ENCODE data around the gene CCDC102A.

CCDC102A gene

DNA sequence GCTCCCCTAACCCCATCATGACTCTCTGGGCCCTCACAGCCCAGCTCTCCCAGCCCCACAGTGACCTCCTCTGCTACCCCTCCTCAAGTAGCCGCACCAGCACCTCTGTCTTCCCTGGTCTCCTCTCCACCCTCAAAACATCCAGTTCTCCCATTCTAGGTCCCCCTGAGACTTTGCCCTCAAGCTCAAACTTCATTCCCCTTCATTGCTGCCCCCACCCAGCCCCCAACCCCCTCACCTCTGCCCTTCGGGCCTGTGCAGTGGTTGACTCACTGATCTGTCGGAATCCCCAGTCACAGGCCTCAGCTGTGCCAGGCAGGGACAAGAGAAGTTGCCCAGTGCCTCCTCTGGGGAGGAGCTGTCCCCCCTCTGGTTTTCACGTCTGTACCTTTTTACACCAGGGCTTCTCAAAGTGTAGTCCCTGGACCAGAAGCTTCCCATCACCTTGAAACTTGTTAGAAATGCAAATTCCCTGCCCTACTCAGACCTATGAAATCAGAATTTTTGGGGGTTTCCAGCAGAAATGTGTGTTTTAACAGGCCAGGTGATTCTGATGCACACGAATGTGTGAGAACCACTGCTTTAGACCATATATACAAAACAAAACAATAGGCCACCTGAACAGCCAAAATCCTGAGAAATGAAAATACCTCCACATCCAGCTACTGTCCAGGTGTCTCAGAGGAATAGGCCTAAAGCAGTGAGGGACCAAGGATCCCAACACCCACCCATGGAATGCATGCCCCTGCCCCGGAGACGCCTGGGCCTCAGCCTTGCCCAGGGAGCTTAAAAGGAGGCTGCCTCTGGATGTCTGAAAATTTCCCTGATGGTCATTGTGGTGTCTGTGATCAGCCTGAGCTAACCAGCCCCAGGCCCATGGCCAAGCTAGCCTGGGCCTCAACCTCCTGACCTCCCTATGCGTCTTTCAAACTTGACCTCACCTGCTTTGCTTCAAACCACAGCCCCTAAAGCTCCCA, 49.2 kb downstream of the CCDC102A start:
- TF ChIP-seq, protein P1, sequence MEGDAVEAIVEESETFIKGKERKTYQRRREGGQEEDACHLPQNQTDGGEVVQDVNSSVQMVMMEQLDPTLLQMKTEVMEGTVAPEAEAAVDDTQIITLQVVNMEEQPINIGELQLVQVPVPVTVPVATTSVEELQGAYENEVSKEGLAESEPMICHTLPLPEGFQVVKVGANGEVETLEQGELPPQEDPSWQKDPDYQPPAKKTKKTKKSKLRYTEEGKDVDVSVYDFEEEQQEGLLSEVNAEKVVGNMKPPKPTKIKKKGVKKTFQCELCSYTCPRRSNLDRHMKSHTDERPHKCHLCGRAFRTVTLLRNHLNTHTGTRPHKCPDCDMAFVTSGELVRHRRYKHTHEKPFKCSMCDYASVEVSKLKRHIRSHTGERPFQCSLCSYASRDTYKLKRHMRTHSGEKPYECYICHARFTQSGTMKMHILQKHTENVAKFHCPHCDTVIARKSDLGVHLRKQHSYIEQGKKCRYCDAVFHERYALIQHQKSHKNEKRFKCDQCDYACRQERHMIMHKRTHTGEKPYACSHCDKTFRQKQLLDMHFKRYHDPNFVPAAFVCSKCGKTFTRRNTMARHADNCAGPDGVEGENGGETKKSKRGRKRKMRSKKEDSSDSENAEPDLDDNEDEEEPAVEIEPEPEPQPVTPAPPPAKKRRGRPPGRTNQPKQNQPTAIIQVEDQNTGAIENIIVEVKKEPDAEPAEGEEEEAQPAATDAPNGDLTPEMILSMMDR (IDR thresholded peaks at IDR 0.05; ENCODE audit: insufficient read depth, low read depth, low read length, missing control alignments) = no peak
- H3K4me3 ChIP-seq (ENCODE audit: low read depth, low read length) = peak overlapping the region; percentile 41
- DNase-seq (ENCODE audit: low read depth) = peak; percentile 56

DNA sequence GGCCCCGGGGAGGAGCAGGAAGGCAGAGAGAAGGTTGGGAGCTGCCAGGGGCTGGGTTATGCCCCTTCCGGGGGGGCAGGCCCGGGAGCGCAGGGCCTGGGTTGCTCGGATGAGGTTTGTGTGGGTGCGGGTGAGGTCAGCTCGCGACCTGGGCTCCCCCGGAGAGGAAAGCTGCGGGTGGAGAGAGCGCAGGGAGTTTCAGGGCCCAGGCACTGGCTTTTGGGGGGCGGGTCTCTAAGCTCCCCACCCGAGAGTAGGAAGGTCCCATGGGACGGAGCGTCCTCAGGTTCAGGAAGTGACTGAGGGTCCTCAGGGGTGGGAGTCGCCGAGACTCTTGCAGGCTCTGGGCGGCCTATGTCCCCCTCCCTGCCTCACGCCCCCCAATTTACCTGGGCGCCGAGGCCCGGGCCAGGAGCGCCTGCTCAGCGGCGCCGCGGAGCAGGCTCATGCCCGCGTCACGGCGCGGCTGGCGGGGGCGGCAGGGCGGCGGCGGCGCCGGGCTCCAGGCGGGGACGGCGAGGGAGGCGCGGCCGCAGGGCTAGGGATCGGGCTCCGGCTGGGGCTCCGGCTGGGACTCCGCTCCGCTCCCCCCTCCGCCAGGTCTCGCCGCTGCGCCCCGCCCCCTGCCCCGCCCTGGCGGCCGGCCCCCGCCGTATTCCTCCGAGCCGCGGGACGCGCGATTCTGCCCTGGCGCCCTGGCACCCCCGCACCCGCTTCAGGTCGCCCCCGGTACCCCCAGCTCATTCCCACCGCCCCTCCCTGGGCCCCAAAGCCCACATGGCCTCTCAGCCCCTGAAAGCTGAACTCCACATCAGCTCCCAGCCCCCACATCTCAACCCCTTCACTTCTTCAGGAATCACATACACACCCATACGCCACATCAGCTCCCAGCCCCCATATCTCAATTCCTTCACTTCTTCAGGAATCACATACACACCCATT, 50.2 kb downstream of the CCDC102A start, which contains the start of gene DOK4:
Gene DOK4, minus strand, starts transcription at position 578 of the 942 bp plus-strand sequence. CDS start 6,986 bp downstream, outside the sequence.
- TF ChIP-seq, protein P1 (IDR thresholded peaks at IDR 0.05; ENCODE audit: insufficient read depth, low read depth, low read length, missing control alignments) = no peak
- peak within 1 kb of the TSS; percentile 62 for H3K4me3 ChIP-seq (ENCODE audit: low read depth, low read length)
- peak; percentile 74 for DNase-seq (ENCODE audit: low read depth)

DNA sequence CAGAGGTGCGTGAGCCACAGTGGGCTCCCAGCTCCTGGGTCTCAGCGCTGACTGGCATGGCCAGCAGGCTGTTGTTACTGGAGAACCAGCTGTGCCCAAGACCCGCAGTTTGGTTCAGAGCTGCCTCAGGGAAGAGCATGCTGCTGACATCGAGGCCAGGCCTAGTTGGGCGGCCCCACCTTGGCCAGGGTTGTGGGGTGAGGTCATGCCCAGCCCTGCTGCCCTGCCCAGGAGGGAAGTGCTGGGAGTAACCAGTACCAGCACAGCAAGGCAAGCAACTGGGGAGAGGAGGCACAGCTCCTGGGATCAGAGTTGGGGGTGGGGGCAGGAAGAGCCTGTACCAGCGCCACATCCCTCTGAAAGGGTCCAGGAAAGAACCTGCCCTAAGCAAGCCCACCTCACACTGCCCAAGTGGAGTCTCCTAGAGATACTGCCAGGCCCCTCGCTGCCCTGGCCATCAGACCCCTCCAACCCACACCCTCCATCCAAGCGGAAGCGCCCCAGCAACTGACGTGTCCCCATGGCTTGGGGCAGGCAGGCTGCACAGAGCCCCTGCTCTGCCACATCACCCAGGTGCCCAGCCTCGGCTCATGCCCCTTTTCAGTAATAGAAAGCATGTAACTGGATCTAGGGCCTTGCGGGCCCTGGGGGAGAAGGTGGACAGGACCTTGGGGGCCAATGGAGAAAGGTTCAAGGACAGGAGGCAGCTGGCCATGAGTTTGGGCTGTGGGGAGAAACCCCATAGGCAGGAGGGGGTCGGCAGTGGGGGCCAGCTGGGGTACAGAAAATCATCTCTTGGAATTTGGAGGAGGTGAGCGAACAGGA, 51.1 kb downstream of the CCDC102A start:
- no peak for DNase-seq (ENCODE audit: low read depth)
- H3K4me3 ChIP-seq (ENCODE audit: low read depth, low read length) = peak overlapping the region; percentile 62; the same call in 1 of the 2 replicates
- TF ChIP-seq, protein P1 (IDR thresholded peaks at IDR 0.05; ENCODE audit: insufficient read depth, low read depth, low read length, missing control alignments) = no peak

DNA sequence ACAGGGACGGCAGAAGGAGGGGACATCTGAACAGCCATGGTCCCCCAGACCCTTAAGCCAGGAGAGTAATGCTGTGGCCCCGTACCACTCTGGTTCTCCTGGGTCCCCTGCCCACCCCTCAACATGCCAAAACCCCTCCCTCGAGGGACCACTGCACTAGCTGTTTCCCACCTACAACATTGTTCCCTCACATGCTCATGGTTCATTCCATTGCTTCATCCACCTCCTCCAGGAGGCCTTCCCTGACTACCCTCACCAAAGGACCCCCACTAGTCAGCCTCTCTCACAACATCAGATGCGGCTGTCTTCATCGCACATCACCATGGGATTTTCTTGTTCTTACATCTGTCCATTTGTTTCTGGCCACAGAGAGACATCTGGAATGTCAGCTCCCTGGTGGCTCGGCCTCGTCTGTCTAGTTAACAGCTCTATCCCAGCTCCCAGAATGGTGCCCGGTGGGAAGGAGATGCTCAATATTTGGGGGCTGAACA, 51.8 kb downstream of the CCDC102A start:
- no peak overlapping the region for H3K4me3 ChIP-seq (ENCODE audit: low read depth, low read length)
- TF ChIP-seq, protein P1 (IDR thresholded peaks at IDR 0.05; ENCODE audit: insufficient read depth, low read depth, low read length, missing control alignments) = no peak
- no peak for DNase-seq (ENCODE audit: low read depth)

DNA sequence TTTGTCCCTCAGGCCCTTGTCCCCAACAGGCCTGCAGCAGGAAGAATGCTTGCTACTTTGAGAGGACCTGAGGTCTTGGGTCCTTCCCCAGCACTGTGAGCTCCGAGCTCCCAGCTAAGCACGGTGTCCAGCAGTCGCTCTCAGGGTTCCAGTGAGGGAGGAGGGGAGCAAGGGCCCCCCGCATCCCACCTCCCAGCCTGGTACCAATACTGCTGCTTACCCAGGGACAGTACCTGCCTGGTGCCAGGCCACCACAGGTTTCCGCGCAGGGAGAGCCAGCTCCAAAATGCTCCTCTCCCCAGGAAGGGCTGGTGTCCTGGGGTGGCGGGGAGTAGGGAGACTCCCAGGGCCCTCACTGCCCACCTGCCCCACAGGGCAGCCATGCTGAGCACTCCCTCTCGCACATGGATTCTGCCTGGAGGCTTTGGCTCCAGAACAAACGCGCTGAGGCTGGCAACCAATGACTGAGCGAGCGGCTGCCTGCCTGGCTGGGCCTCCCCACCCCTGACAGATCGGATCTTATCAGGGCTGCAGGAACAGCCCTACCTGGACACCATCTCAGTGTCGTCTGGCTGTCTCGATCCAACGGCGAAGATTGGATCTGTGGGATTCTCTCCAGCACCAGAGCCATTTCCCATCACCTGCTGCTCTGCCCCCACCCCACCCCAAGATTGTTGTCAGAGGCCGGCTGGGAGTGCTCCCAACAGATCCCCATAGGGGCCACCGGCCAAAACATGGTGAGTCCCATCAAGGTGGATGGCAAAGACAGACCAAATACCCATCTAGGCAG, 52.5 kb downstream of the CCDC102A start:
- TF ChIP-seq, protein P1 (IDR thresholded peaks at IDR 0.05; ENCODE audit: insufficient read depth, low read depth, low read length, missing control alignments) = no peak
- no peak for DNase-seq (ENCODE audit: low read depth)
- H3K4me3 ChIP-seq (ENCODE audit: low read depth, low read length) = no peak overlapping the region

Measured in GM12865 (cell line).